RWPE1 (cell line): ENCODE measurements around the gene ASPSCR1.

ENCODE experiments used
- CTCF ChIA-PET: fragments of 350-600 bp; sonication (Branson Sonifier 250); formaldehyde crosslinking; extraction: SDS; loops from one replicate; lab custom pipeline; 2021; lab: Yijun Ruan, JAX
- POLR2A ChIA-PET: fragments of 400-600 bp; formaldehyde crosslinking; extraction: SDS; loops from one replicate; lab custom pipeline; 2020; ENCODE audit warnings: antibody characterized with exemption; ENCODE audit not compliant: low non-redundant PET; lab: Yijun Ruan, JAX
- DNase-seq: peaks from one replicate; pipeline ENCODE4 v3.0.0; 2012; ENCODE audit warnings: low spot score
- H3K27ac ChIP-seq: fragments of 450-650 bp; 2 replicates; pipeline ENCODE4 v1.5.1; 2017
- CTCF ChIP-seq: fragments of 450-650 bp; conservative IDR thresholded peaks from 2 replicates; pipeline ENCODE4 v1.5.1; 2017; ENCODE audit warnings: low read depth, mild to moderate bottlenecking

ASPSCR1 gene

GRCh38 chr17:82018152-82018988, 40.9 kb downstream of the ASPSCR1 start:
- DNase-seq: no peak
- peak overlapping the region; percentile 80 for H3K27ac ChIP-seq
- TF ChIP-seq CTCF: no peak
- ChIA-PET POLR2A (no interaction called here), CTCF (interaction anchor here (0.7 to 4.1 kb wide), 5 partner anchors 12 to 58 kb away, joined by 3 to 35 read pairs (median 4); partner anchors contain the start of gene NOTUM)

- TF ChIP-seq CTCF: no peak
- peak overlapping the region; percentile 80 for H3K27ac ChIP-seq
- POLR2A ChIA-PET: interaction anchor here (2.0 kb wide), 1 partner anchor 60 kb away, joined by 4 read pairs; no protein-coding TSS in a partner anchor
Observed at GRCh38 chr17:82018989-82019689, 41.7 kb downstream of the ASPSCR1 start.

GRCh38 chr17:82019690-82020571, 42.5 kb downstream of the ASPSCR1 start:
- ChIA-PET POLR2A (interaction anchor here (2.0 kb wide), 1 partner anchor 60 kb away, joined by 4 read pairs; no protein-coding TSS in a partner anchor), CTCF (interaction anchor here (0.6 to 4.9 kb wide), 17 partner anchors 10 to 906 kb away, joined by 3 to 128 read pairs (median 4); partner anchors contain the start of genes NOTUM and RAC3)
- TF ChIP-seq CTCF: peak; percentile 81
- no peak for DNase-seq
- H3K27ac ChIP-seq: peak overlapping the region; percentile 80

More at GRCh38 chr17:82018989-82019689, 41.7 kb downstream of the ASPSCR1 start:
- CTCF ChIA-PET: interaction anchor here (0.7 to 4.9 kb wide), 14 partner anchors 9 to 644 kb away, joined by 3 to 128 read pairs (median 4); partner anchors contain the start of genes NOTUM and RAC3
- no peak for DNase-seq

DNA sequence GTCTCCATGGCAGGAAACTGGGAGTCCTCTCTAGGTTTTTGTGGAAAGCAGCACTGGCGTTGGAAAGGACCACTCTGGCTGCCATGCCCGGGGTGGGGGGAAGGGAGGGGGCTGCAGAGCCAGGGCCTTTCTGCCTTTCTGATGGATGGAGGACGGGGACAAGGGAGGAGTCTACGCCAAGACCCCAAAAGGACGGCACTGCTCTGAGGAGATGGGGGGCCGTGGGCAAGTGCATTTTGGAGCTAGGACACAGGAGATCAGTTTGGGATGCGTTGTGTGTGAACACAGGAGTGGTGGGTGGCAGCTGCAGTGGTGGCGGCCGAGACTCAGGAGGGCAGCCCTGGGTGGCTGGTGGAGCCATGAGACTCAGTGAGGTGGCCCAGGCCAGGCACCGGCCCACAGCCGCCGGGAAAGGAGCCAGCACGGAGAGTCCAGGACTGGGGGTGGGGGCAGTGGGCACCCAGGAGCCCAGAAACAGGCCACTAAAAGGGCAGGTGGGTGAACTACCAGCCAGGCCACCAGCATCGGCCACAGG, 43.2 kb downstream of the ASPSCR1 start:
- no peak for TF ChIP-seq CTCF
- ChIA-PET CTCF (interaction anchor here (0.6 to 4.9 kb wide), 13 partner anchors 10 to 102 kb away, joined by 3 to 128 read pairs (median 4); partner anchors contain the start of genes NOTUM and RAC3), POLR2A (interaction anchor here (0.6 to 2.0 kb wide), 2 partner anchors 61 to 696 kb away, joined by 4 to 7 read pairs; partner anchors contain the start of gene FN3KRP)
- peak overlapping the region; percentile 80 for H3K27ac ChIP-seq
- no peak for DNase-seq

DNA sequence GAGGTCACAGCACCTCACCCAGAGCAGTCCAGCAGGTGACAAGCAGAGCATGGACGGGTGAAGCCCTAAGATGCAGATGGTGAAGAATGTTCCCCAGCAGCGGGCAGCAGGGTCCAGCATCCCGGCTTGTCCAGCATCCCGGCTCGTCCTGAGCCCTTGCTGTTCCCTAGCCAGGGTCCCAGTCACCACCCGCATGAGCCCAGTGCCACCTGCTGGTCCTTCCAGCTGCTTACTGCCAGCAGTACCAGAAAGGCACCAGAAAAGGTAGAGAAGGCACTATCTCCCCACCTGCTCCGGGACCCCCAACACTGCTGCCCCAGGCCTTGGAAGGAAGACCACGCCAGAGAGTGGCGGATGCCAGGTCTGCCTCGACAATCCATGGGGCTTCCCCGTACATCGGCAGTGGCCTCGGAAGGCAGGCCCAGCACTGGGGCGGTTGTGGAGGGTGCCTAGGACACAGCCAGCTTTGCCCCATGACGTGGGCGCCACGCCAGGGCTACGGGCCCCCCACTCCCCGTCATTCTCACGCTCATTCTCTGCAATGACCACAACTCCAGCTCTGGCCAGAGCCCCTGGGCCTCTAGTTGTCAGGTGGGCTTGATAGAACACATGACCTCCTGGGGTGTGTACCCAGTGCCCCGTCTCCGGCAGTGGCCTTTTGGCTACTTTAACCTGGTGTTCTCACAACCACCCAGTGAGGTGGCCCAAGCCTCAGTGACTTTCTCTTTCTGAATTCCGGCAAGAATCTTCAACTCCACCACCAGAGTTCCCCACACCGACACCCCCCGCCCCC, 43.9 kb downstream of the ASPSCR1 start:
- peak overlapping the region; percentile 80 for H3K27ac ChIP-seq
- peak; percentile 56 for DNase-seq
- ChIA-PET POLR2A (interaction anchor here (0.6 to 2.0 kb wide), 2 partner anchors 62 to 695 kb away, joined by 4 to 7 read pairs; partner anchors contain the start of gene FN3KRP), CTCF (interaction anchor here (0.5 to 4.9 kb wide), 13 partner anchors 10 to 91 kb away, joined by 3 to 128 read pairs (median 4); partner anchors contain the start of genes NOTUM and RAC3)
- TF ChIP-seq CTCF: peak; percentile 92
